K562 (cell line): Measurements from ENCODE around the gene FBRS. TPM values are rescaled to one million over a fixed set of nuclear protein-coding genes. Genes with fewer than 3 reads are reported as not detected.

Experiments used
- CBX2 ChIP-seq: fragments of 200-600 bp; sonication (generic); IDR thresholded peaks from one replicate; pipeline ENCODE4 v1.6.1; 2012; ENCODE audit warnings: mild to moderate bottlenecking, low read length, inconsistent platforms; ENCODE audit not compliant: insufficient read depth, poor library complexity, severe bottlenecking
- LCOR ChIP-seq: sonication (generic); formaldehyde crosslinking; IDR thresholded peaks from 2 replicates; pipeline ENCODE4 v1.8.0; 2022; ENCODE audit warnings: mild to moderate bottlenecking, missing genetic modification reagents
- MAFF ChIP-seq: IDR thresholded peaks from 2 replicates; pipeline ENCODE4 v1.6.1; 2012; ENCODE audit warnings: low read length, improper control_type of control experiment
- NKRF ChIP-seq: fragments of 450-650 bp; IDR thresholded peaks from 2 replicates; pipeline ENCODE4 v1.6.1; 2016; ENCODE audit warnings: borderline replicate concordance
- NR2C2 ChIP-seq, 2 experiments: fragments of 200-800 bp in 1 of 2; sonication (Bioruptor generic) in 1 of 2; sonication (generic) in 1 of 2; formaldehyde crosslinking in 1 of 2; IDR thresholded peaks; 2 replicates each; pipeline versions ENCODE4 v1.6.1 to v1.8.0; 2016 to 2022; ENCODE audit warnings: mild to moderate bottlenecking in 1 of 2, missing compliant biosample characterization in 1 of 2, missing genetic modification characterization in 1 of 2, missing genetic modification reagents in 1 of 2
- POLR2A ChIP-seq: fragments of 450-650 bp; conservative IDR thresholded peaks from 2 replicates; pipeline ENCODE4 v1.6.1; 2016
- SNAPC5 ChIP-seq: fragments of 250-450 bp; sonication (Bioruptor Pico); IDR thresholded peaks from 2 replicates; pipeline ENCODE4 v1.8.0; 2021; ENCODE audit warnings: moderate library complexity, mild to moderate bottlenecking, inconsistent platforms
- SPI1 ChIP-seq: IDR thresholded peaks from 2 replicates; pipeline ENCODE4 v1.6.1; 2011; ENCODE audit warnings: low read depth, low read length, control low read depth, borderline replicate concordance
- ZBTB8A ChIP-seq: fragments of 450-650 bp; IDR thresholded peaks from 2 replicates; pipeline ENCODE4 v1.6.1; 2018; ENCODE audit warnings: mild to moderate bottlenecking, moderate library complexity; ENCODE audit not compliant: partially characterized antibody
- ZNF146 ChIP-seq: IDR thresholded peaks from one replicate; pipeline ENCODE4 v1.6.1; 2018; ENCODE audit warnings: missing compliant biosample characterization; ENCODE audit not compliant: unreplicated experiment
- ZNF224 ChIP-seq: sonication (generic); formaldehyde crosslinking; IDR thresholded peaks from 2 replicates; pipeline ENCODE4 v1.8.0; 2022; ENCODE audit warnings: mild to moderate bottlenecking, missing genetic modification reagents
- ZNF644 ChIP-seq: fragments of 200-800 bp; sonication (Bioruptor generic); IDR thresholded peaks from 2 replicates; pipeline ENCODE4 v1.6.1; 2016; ENCODE audit warnings: low read depth, missing genetic modification characterization, missing compliant biosample characterization
- polyA plus RNA-seq, 8 experiments: library from polyadenylated mRNA; depleted of rRNA in 4 of 8; stranded (reverse) in 5 of 8; unstranded in 3 of 8; fragments of >200 nt; fragmentation: Nextera tagmentation in 2 of 8; fragmentation: Illumina TruSeq in 1 of 8; extraction: Ambion mirVana in 2 of 8; extraction: Trizol in 1 of 8; gene quantifications; 2 replicates each; pipeline versions ENCODE4 v1.2.1 to v1.2.3, GENCODE V29; 2011 to 2014; ENCODE audit warnings: inconsistent platforms in 1 of 8, missing spikeins in 1 of 8
- total RNA-seq, 7 experiments: library from RNA; depleted of rRNA in 6 of 7; stranded (reverse); fragments of >200 nt in 6 of 7; fragmentation: Illumina TruSeq in 2 of 7; extraction: Trizol in 2 of 7; gene quantifications; 2 replicates each; pipeline versions ENCODE4 v1.2.1 to v1.2.3, GENCODE V29; 2011 to 2021; ENCODE audit warnings: low replicate concordance in 1 of 7
- TF ChIP-seq, protein P1 (sequence below), 2 experiments: fragments of 450-650 bp; formaldehyde crosslinking in 1 of 2; IDR thresholded peaks; 2 replicates each; pipeline versions ENCODE4 v1.4.0 to v1.6.1; 2014 to 2020; ENCODE audit warnings: mild to moderate bottlenecking in 2 of 2, borderline replicate concordance in 1 of 2, low read depth in 1 of 2

The FBRS gene
- total and polyA plus RNA-seq, 9 of the 15 experiments (the other 6 are each of a cell fraction or from before 2014, with no cell fraction given) = 0.32 to 59.5 (median 13.1) TPM

GRCh38 chr16:30628628-30629540, 29.3 kb upstream of the FBRS start (continued):
- TF ChIP-seq, protein P1, sequence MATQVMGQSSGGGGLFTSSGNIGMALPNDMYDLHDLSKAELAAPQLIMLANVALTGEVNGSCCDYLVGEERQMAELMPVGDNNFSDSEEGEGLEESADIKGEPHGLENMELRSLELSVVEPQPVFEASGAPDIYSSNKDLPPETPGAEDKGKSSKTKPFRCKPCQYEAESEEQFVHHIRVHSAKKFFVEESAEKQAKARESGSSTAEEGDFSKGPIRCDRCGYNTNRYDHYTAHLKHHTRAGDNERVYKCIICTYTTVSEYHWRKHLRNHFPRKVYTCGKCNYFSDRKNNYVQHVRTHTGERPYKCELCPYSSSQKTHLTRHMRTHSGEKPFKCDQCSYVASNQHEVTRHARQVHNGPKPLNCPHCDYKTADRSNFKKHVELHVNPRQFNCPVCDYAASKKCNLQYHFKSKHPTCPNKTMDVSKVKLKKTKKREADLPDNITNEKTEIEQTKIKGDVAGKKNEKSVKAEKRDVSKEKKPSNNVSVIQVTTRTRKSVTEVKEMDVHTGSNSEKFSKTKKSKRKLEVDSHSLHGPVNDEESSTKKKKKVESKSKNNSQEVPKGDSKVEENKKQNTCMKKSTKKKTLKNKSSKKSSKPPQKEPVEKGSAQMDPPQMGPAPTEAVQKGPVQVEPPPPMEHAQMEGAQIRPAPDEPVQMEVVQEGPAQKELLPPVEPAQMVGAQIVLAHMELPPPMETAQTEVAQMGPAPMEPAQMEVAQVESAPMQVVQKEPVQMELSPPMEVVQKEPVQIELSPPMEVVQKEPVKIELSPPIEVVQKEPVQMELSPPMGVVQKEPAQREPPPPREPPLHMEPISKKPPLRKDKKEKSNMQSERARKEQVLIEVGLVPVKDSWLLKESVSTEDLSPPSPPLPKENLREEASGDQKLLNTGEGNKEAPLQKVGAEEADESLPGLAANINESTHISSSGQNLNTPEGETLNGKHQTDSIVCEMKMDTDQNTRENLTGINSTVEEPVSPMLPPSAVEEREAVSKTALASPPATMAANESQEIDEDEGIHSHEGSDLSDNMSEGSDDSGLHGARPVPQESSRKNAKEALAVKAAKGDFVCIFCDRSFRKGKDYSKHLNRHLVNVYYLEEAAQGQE (IDR thresholded peaks at IDR 0.05; ENCODE audit: borderline replicate concordance) = peak; percentile 88
- TF ChIP-seq, protein P1 (CRISPR knock-in tag; IDR thresholded peaks at IDR 0.05; ENCODE audit: low read depth) = no peak
- TF ChIP-seq NR2C2 (CRISPR knock-in tag; IDR thresholded peaks at IDR 0.05) (peak; percentile 76; the same call in 1 of the 2 replicates), NR2C2 (tag; IDR thresholded peaks at IDR 0.05) (peak; percentile 98), POLR2A (no peak), ZBTB8A (no peak), CBX2 (no peak), ZNF146 (CRISPR knock-in tag) (no peak), MAFF (no peak), SNAPC5 (CRISPR knock-in tag) (no peak), ZNF644 (tag) (no peak), ZNF224 (CRISPR knock-in tag) (no peak), LCOR (no peak), NKRF (no peak), SPI1 (no peak)
